Measurements from ENCODE around the gene HDAC4. TPM values are rescaled to one million over a fixed set of nuclear protein-coding genes. Genes with fewer than 3 reads are reported as not detected.
A peak's percentile ranks its signal among the peaks of the same experiment; 100 is the strongest.

Gene HDAC4
- polyA plus RNA-seq, 6 donors from 2014 or later: 1.5 to 6.8 (median 2.8) TPM; not detected in 1

DNA sequence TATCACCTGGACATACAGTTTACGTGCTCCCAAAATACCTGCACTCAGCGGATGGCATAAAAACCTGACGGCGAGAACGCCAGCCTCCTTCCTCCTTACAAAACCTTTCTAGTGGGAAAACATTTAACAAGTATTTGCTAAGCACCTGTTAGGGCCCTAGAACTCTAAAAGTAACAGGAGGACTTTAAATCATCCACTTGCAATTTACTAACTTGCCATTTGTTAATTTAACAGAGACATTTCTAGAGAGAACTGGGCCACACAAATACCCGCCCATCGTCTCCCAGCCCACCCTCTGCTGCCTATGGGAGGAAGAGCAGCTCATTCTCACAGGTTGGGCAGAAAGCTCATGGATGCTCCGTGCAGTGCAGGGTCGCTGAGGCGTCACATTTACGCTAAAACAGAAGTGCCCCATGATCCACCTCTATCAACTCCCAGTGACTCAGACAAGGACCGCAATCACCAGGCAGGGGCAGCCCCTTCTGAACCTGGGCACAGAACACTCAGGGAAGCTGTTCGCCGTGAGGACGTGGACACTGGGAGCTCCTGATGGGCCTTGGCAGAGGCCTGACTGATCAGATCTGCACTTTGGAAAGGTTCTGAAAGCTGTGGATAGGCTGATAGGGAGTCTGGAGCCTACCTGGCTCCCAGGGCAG lies 106.9 kb downstream of the HDAC4 start:
- H3K36me3 Mint-ChIP-seq: no peaks in the 10 kb centered on the region
- peak; percentile 39 to 79 for ATAC-seq (ENCODE audit: low read depth in 2 of 2)

DNA sequence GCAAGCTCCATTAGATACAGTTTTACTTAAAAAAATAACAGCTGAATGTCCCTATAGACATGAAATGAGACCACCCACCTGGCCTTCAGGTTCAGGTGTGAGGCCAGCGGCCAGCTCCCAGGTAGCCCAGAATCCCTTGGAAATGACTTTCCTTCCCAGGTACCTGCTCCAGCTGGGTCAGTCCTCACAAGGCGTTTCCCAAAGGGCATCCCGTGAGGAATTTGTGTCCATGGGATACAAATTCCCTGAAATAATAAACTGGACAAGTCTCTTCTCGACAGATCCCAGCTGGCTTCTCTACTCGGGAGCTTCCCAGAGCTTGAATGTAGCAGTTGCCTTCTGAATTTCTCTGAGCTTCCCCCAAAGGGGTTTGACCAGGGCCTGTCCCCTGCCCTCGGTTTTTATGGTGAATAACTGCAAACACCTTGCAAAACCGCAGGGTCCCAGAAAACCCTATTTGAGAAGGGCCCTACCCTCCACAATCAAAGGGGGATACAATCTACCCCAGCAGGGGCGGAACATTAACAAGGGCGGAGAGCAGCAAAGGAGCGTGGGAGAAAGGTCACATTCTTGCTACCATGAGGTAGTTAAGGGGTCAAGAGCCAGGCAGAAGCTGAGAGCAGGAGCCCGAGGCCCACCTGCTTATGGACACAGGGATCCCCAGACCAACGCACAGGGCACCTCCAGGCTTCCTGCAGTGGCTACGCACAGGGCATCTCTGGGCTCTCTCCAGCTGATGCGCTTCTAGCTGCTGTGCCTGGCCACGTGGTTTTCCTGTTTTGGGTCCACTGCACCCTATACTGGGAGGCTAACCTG lies 107.7 kb downstream of the HDAC4 start:
- Mint-ChIP-seq H3K27me3 (peaks cover 12 to 22% (median 15%) of the 10 kb centered on the region in 3 donors), H3K4me3 (no peak overlapping the region), H3K4me1 (peaks cover 34 to 66% (median 61%) of the 10 kb centered on the region in 3 donors), H3K9me3 (no peaks in the 10 kb centered on the region), H3K36me3 (no peaks in the 10 kb centered on the region), H3K27ac (no peak overlapping the region)
- DNase-seq (no peak), ATAC-seq (ENCODE audit: low read depth in 2 of 2) (no peak)

More for the DNA sequence above, 106.9 kb downstream of the HDAC4 start:
- no peaks in the 10 kb centered on the region for H3K9me3 Mint-ChIP-seq
- H3K4me1 Mint-ChIP-seq: peaks cover 36 to 68% (median 63%) of the 10 kb centered on the region in 3 donors
- peaks cover 12 to 18% (median 15%) of the 10 kb centered on the region in 3 donors for H3K27me3 Mint-ChIP-seq
- DNase-seq: peak; percentile 31
- H3K27ac Mint-ChIP-seq: peak overlapping the region in 4 of 6 donors; percentile 27 to 88 (median 84)
- no peak overlapping the region for H3K4me3 Mint-ChIP-seq

DNA sequence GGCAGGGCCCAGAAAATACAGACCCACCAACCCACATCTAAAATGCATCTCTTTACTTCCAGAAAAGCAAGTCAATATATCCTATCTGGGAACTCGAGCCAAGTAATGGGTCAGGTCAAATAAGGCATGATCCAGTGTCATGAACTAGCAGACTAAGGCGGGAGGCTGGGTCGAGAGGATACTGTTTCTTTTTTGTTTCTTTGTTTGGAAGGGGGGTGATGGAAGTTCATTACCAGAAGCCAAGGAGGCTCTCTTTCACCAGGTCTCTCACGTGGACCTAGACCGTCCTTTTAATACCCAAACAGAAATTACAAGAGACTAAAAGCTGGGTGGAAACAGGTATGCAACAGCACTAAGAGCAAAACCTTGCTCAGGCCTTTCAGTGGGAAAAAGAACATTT lies 108.3 kb downstream of the HDAC4 start:
- Mint-ChIP-seq H3K4me3 (peak overlapping the region in 2 of 8 donors; percentile 33 to 47), H3K9me3 (no peaks in the 10 kb centered on the region), H3K36me3 (no peaks in the 10 kb centered on the region), H3K27ac (peak overlapping the region in 1 of 6 donors; percentile 41), H3K4me1 (peaks cover 34 to 61% (median 55%) of the 10 kb centered on the region in 3 donors), H3K27me3 (peaks cover 16 to 23% (median 17%) of the 10 kb centered on the region in 3 donors)
- ATAC-seq (ENCODE audit: low read depth in 2 of 2) (no peak), DNase-seq (no peak)

DNA sequence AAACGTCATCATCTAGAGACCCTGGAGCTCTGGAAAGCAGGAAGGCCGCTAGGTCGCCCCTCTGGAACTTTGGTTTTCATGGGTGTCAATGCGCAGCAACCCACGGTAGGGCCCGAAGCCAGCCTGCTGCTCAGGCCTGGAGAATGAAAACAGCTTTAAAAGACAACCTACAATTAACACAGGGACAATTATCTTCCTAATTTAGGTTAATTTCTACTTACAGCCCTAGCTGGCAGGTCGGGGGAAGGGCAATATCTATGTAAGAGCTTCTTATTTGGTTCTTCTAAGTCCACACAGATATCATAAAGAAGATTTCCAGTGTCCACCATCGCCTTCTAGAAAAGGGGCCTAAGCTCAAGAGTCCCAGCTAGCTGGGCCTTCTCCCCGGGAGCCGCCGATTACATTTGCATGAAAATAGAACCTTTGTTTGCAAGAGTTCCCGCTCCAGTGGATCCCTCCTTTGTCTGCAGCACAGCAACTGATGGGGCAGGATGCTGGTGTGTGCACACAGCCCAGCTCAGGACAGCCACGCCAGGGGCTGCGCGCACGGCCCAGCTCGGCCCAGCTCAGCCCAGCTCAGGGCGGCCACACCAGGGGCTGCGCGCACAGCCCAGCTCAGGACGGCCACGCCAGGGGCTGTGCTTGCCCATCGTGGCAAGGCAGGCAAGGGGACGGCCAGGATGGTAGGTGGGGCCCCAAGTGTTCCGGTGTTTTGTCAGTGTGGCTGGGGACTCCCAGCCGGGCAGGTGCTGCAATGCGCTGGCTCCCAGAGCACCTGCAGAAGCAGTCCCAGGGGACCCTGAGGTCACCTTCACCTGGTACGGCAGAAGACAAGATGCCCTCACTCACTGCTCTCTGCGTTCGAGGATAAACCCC lies 109.1 kb downstream of the HDAC4 start:
- Mint-ChIP-seq H3K4me1 (peaks cover 34 to 63% (median 52%) of the 10 kb centered on the region in 3 donors), H3K27me3 (peaks cover 16 to 31% (median 26%) of the 10 kb centered on the region in 3 donors), H3K27ac (peak overlapping the region in 2 of 6 donors; percentile 30 to 41), H3K9me3 (no peaks in the 10 kb centered on the region), H3K4me3 (peak overlapping the region in 3 of 8 donors; percentile 9 to 64 (median 47)), H3K36me3 (peaks cover 0 to 4% of the 10 kb centered on the region in 2 donors)
- ATAC-seq (ENCODE audit: low read depth in 2 of 2) (peak; percentile 63 to 70), DNase-seq (no peak)

DNA sequence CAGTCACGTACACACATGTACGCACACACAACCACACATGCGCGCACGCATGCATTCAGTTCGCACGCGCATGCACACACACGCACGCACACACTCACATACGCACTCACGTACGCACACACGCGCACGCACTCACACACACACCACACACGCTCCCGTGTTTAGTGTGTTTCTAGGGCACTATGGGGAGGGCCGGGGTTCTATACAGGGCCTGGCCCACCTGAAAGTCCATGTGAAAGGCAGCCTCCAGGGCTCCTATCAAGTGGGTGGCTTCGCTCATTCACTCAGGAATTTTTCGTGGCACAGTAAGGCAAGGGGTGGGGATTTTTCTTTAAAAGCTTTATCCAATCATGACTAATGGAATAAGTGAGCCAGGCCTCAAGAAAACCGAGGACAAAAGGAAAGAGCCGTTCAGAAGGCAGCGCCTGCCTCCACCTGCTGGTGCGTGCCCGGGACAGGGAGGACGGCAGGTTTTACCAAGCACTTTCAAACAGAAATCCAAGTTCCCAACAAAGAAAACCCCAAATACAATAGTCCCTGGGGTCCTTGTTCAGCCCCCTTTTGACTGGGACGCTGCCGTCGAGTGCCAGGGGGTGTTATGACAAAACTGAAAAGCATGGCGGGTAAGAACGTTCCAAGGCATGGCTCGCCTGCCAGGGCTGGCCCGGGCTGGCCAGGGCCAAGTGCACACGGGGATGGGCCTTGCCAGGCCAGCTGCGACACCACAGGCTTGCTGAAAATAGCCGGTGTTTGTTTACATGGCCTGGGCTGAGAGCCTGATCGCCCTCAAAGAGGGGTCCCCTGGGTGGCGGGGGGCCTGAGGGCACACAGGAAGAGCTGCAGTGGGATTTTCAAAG lies 110.0 kb downstream of the HDAC4 start:
- peaks cover 0 to 4% of the 10 kb centered on the region in 2 donors for H3K36me3 Mint-ChIP-seq
- peak overlapping the region in 2 of 6 donors; percentile 27 to 43 for H3K27ac Mint-ChIP-seq
- H3K9me3 Mint-ChIP-seq: no peaks in the 10 kb centered on the region
- peaks cover 35 to 60% (median 53%) of the 10 kb centered on the region in 3 donors for H3K4me1 Mint-ChIP-seq
- no peak for ATAC-seq (ENCODE audit: low read depth in 2 of 2)
- DNase-seq: no peak
- H3K27me3 Mint-ChIP-seq: peaks cover 22 to 39% (median 34%) of the 10 kb centered on the region in 3 donors
- H3K4me3 Mint-ChIP-seq: no peak overlapping the region

DNA sequence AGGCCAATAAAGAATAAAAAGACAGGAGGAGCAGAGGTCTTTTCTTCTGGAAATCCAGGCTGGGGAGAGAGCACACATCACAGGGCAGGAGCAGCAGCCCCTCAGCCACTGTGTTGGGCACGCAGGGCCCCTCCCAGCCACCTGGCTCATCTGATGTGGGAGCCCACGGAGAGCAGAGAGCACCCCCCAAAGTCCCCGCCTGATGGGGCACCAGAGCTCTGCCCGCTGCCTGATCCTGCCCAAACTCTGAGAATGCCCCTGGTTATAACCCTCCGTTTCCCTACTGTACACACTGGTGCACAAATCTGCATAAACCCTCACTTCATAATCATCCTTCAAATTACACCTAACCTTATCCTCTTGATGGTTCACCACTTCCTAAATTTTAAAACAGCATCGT lies 111.3 kb downstream of the HDAC4 start:
- Mint-ChIP-seq H3K4me1 (peaks cover 45 to 68% (median 60%) of the 10 kb centered on the region in 3 donors), H3K27ac (peak overlapping the region in 2 of 6 donors; percentile 39 to 56), H3K36me3 (peaks cover 0 to 4% of the 10 kb centered on the region in 2 donors), H3K4me3 (peak overlapping the region in 2 of 8 donors; percentile 5 to 20), H3K27me3 (peaks cover 33 to 50% (median 44%) of the 10 kb centered on the region in 3 donors), H3K9me3 (no peaks in the 10 kb centered on the region)
- ATAC-seq (ENCODE audit: low read depth in 2 of 2) (peak in 1 of 2 donors; percentile 15), DNase-seq (no peak)

DNA sequence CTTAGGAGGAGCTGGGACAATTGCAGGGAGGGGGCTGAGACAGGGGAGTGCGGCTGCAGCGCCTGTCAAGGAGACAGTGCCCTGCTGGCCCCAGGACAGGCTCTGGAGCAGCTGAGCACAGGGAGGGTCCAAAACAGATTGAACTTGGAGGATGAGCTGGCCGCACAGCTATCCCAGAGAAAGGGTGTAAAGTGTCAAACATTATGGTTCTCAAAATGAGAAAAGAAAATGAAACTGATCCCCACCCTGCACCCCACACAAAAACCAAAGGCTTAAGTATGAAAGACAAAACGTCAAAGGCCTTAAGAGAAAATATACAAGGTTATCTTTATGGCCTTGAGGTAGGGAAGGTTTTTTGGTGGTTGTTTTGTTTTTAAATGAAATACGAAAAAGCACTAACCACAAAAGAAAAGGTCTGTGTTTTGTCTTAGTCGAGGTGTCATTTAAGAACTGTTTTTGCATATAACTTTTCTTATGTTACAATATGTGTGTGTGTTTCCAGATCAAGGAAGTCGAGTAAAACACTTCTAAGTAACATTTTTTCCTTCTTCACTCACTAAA lies 111.8 kb downstream of the HDAC4 start:
- Mint-ChIP-seq H3K4me3 (peak overlapping the region in 1 of 8 donors; percentile 5), H3K36me3 (peaks cover 0 to 4% of the 10 kb centered on the region in 2 donors), H3K4me1 (peaks cover 40 to 66% (median 55%) of the 10 kb centered on the region in 3 donors), H3K27me3 (peaks cover 33 to 50% (median 44%) of the 10 kb centered on the region in 3 donors), H3K9me3 (no peaks in the 10 kb centered on the region), H3K27ac (peak overlapping the region in 3 of 6 donors; percentile 30 to 60 (median 39))
- no peak for DNase-seq
- ATAC-seq (ENCODE audit: low read depth in 2 of 2): no peak

DNA sequence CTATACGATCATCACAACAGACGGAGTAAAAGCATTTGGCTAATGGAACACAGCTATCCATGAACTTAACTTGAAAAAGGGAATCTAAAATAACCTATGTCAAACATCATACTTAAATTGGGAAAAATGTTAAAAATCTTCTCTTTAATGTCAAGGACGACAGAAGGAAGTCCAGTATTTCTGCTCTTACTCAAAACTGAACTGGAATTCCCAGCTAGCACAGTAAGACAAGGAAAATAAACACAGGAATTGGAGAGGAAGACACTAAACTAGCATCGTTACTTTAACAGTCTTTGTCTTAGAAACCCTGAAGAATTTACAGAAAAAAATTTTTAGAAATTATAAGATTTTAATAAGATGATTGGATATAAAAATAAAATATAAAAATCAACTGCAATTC lies 112.6 kb downstream of the HDAC4 start:
- H3K4me1 Mint-ChIP-seq: peaks cover 37 to 58% (median 53%) of the 10 kb centered on the region in 3 donors
- peaks cover 0 to 4% of the 10 kb centered on the region in 2 donors for H3K36me3 Mint-ChIP-seq
- ATAC-seq (ENCODE audit: low read depth in 2 of 2) (no peak), DNase-seq (no peak)
- no peak overlapping the region for H3K4me3 Mint-ChIP-seq
- H3K27me3 Mint-ChIP-seq: peaks cover 33 to 49% (median 44%) of the 10 kb centered on the region in 3 donors
- H3K9me3 Mint-ChIP-seq: no peaks in the 10 kb centered on the region
- H3K27ac Mint-ChIP-seq: no peak overlapping the region

DNA sequence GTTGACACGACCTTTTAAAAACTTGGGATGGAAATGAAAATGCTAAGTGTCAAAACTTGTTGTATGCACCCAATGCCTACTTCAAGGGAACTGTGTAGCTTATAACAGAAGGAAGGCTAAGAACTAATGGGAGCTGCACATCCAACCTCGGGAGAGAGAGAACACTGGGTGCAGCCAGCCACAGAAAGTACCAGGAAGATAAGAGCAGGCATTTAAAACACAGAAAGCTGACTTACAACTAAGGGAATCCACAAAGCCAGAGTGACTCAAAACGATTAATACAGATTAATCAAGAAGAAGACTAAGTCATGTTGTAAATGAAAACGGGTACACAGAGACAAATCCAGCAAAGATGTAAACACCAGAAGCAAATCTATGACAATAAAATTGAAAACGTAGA lies 113.4 kb downstream of the HDAC4 start:
- peaks cover 0 to 4% of the 10 kb centered on the region in 2 donors for H3K36me3 Mint-ChIP-seq
- peaks cover 31 to 49% (median 44%) of the 10 kb centered on the region in 3 donors for H3K27me3 Mint-ChIP-seq
- H3K9me3 Mint-ChIP-seq: no peaks in the 10 kb centered on the region
- no peak overlapping the region for H3K4me3 Mint-ChIP-seq
- DNase-seq (no peak), ATAC-seq (ENCODE audit: low read depth in 2 of 2) (no peak)
- H3K4me1 Mint-ChIP-seq: peaks cover 35 to 54% (median 48%) of the 10 kb centered on the region in 3 donors
- H3K27ac Mint-ChIP-seq: no peak overlapping the region

DNA sequence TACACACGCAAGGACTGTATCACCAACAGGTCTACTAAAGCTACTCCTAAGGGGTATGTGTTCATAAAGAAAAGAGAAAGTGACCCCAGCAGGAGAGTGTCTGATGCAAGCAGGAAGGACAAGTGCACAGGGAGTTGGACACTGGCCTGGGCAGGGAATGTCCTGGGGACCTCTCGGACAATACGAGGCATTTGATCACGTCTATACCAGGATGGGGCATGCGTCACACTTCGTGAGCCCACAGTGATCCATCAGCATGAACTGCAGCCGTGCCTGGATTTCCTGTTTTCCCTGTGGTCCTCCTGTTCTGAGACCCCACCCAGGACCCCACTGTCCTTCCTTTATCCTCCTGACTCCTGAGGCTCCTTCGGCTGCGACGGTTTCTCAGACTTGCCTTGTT lies 113.9 kb downstream of the HDAC4 start:
- H3K27ac Mint-ChIP-seq: no peak overlapping the region
- H3K36me3 Mint-ChIP-seq: peaks cover 0 to 4% of the 10 kb centered on the region in 2 donors
- ATAC-seq (ENCODE audit: low read depth in 2 of 2): no peak
- no peaks in the 10 kb centered on the region for H3K9me3 Mint-ChIP-seq
- DNase-seq: no peak
- no peak overlapping the region for H3K4me3 Mint-ChIP-seq
- peaks cover 28 to 49% (median 44%) of the 10 kb centered on the region in 3 donors for H3K27me3 Mint-ChIP-seq
- H3K4me1 Mint-ChIP-seq: peaks cover 35 to 50% (median 45%) of the 10 kb centered on the region in 3 donors

DNA sequence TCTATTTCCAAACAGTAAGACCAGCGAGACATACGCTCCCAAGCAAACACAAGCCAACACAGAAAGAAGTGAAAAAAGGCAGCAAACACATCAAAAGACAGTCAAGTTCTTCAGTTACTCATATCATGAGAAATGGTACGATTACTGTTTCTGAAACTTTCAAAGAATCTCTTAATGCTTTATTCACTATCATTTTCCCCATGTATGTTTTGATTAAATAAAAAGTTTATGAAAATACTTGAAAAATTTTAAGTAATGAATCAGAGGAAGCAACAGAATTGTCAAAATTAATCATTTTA lies 114.9 kb downstream of the HDAC4 start:
- Mint-ChIP-seq H3K27ac (peak overlapping the region in 2 of 6 donors; percentile 29 to 74), H3K27me3 (peaks cover 28 to 49% (median 44%) of the 10 kb centered on the region in 3 donors), H3K4me3 (peak overlapping the region in 1 of 8 donors; percentile 63), H3K36me3 (peaks cover 0 to 4% of the 10 kb centered on the region in 2 donors), H3K4me1 (peaks cover 35 to 43% (median 42%) of the 10 kb centered on the region in 3 donors), H3K9me3 (no peaks in the 10 kb centered on the region)
- ATAC-seq (ENCODE audit: low read depth in 2 of 2) (no peak), DNase-seq (no peak)
